ENCODE measurements around the gene DNAJA3.

DNAJA3 gene

DNA sequence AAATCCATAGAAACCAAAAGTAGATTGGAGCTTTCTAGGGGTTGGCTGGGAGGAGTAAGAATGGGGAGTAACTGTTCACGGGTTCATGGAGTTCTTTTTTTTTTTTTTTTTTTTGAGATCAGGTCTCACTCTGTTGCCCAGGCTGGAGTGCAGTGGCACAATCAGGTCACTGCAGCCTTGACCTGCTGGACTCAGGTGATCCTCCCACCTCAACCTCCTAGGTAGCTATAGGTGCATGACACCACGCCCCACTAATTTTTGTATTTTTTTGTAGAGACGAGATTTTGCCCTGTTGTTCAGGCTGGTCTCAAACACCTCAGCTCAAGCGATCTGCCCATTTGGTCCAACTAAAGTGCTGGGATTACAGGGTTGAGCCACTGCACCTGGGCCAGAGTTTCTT, 47.2 kb downstream of the DNAJA3 start:
- no peak for DNase-seq (ENCODE audit: low spot score)
- no peak for TF ChIP-seq CTCF (IDR thresholded peaks at IDR 0.05; ENCODE audit: borderline replicate concordance, control extremely low read depth, extremely low read depth, insufficient read depth, missing control alignments)
- in situ Hi-C loops (cut with MboI; ENCODE audit: low sequenced_read_pairs, unreplicated experiment) = no loop called here

- TF ChIP-seq CTCF (IDR thresholded peaks at IDR 0.05; ENCODE audit: borderline replicate concordance, control extremely low read depth, extremely low read depth, insufficient read depth, missing control alignments) = no peak
- in situ Hi-C loops (cut with MboI; ENCODE audit: low sequenced_read_pairs, unreplicated experiment) = no loop called here
- DNase-seq (ENCODE audit: low spot score) = peak; percentile 95
Measured at GRCh38 chr16:4474192-4474961, 48.7 kb downstream of the DNAJA3 start, which contains the start of gene NMRAL1. NMRAL1 (minus strand) TSS chr16:4474625; CDS start chr16:4474132, 493 bp downstream.

GRCh38 chr16:4475880-4476788, 50.5 kb downstream of the DNAJA3 start, which contains the start of gene HMOX2:
HMOX2 (plus strand) TSS chr16:4476398; CDS start chr16:4505525, 29,127 bp downstream.
- peak; percentile 63 for TF ChIP-seq CTCF (IDR thresholded peaks at IDR 0.05; ENCODE audit: borderline replicate concordance, control extremely low read depth, extremely low read depth, insufficient read depth, missing control alignments)
- DNase-seq (ENCODE audit: low spot score) = peak; percentile 98
- in situ Hi-C loops (cut with MboI; ENCODE audit: low sequenced_read_pairs, unreplicated experiment) = no loop called here

GRCh38 chr16:4477966-4478365, 52.3 kb downstream of the DNAJA3 start:
- in situ Hi-C loops (cut with MboI; ENCODE audit: low sequenced_read_pairs, unreplicated experiment) = no loop called here
- TF ChIP-seq CTCF (IDR thresholded peaks at IDR 0.05; ENCODE audit: borderline replicate concordance, control extremely low read depth, extremely low read depth, insufficient read depth, missing control alignments) = no peak
- DNase-seq (ENCODE audit: low spot score) = no peak

DNA sequence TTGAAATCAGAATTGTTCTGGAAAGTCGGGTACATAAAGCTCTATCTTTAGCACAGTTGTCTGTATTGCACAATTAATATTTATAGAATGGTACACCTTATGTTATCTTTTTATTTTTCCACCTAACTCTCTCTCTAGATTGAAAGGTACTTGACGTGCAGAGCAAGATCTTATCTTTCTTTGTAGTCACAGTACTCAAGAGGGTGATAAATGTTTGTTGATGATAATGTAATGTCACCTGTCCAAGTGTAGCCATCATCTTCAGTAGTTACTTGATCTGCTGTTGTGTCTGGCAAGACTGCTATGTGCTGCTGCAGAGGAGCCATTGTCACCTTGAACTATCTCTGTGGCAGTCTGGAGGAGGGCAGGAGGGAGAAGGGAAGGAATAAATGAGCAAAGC, 55.9 kb downstream of the DNAJA3 start:
- in situ Hi-C loops (cut with MboI; ENCODE audit: low sequenced_read_pairs, unreplicated experiment) = no loop called here
- no peak for DNase-seq (ENCODE audit: low spot score)
- no peak for TF ChIP-seq CTCF (IDR thresholded peaks at IDR 0.05; ENCODE audit: borderline replicate concordance, control extremely low read depth, extremely low read depth, insufficient read depth, missing control alignments)

- no peak for DNase-seq (ENCODE audit: low spot score)
- TF ChIP-seq CTCF (IDR thresholded peaks at IDR 0.05; ENCODE audit: borderline replicate concordance, control extremely low read depth, extremely low read depth, insufficient read depth, missing control alignments) = no peak
- in situ Hi-C loops (cut with MboI; ENCODE audit: low sequenced_read_pairs, unreplicated experiment) = no loop called here
Measured at GRCh38 chr16:4481963-4482362, 56.3 kb downstream of the DNAJA3 start.
